Colonic mucosa (tissue), 4 donors: ENCODE data around the gene PCDHA6. TPM values are rescaled to one million over a fixed set of nuclear protein-coding genes. Genes with fewer than 3 reads are reported as not detected.
"Not testable (repeated sequence)": the region's sequence is repeated elsewhere in the genome, so short reads cannot be mapped to it uniquely, and the experiment has no call there.

Experiments
- DNase-seq: peaks from one replicate; pipeline ENCODE4 v3.0.0-alpha.2; 2020
- H3K27ac ChIP-seq: fragments of 200-600 bp; one replicate; pipeline ENCODE4 v1.8.0; 2021
- H3K27me3 ChIP-seq: fragments of 200-600 bp; one replicate; pipeline ENCODE4 v1.8.0; 2021
- H3K36me3 ChIP-seq: fragments of 200-600 bp; one replicate; pipeline ENCODE4 v1.8.0; 2021
- H3K4me1 ChIP-seq: fragments of 200-600 bp; one replicate; pipeline ENCODE4 v1.8.0; 2021; ENCODE audit warnings: mild to moderate bottlenecking
- H3K4me3 ChIP-seq: fragments of 200-600 bp; one replicate; pipeline ENCODE4 v1.8.0; 2021
- H3K9ac ChIP-seq, 2 donors: one replicate each; pipeline ENCODE4 v1.7.0; 2013; ENCODE audit warnings: control low read depth in 2 of 2, low read depth in 2 of 2, low read length in 2 of 2
- H3K9me3 ChIP-seq: fragments of 200-600 bp; one replicate; pipeline ENCODE4 v1.8.0; 2021
- intact Hi-C: fragments of 100-400 bp; cut with DNase I; formaldehyde crosslinking; loops from one replicate; pipeline ENCODE4 v1.14.1; 2022
- total RNA-seq, 2 donors: library from RNA; stranded (reverse); fragmentation: NEBNext Ultra II Directional in 1 of 2; extraction: Animal tissue kit (Norgen Biotek cat#: 25700) in 1 of 2; gene quantifications; one replicate each; pipeline ENCODE4 v1.2.1, GENCODE V29; 2021
- TF ChIP-seq, protein P1 (sequence below): fragments of 200-600 bp; IDR thresholded peaks from one replicate; pipeline ENCODE4 v1.8.0; 2022; ENCODE audit warnings: antibody characterized with exemption, mild to moderate bottlenecking
- donor health status: healthy.
- donor health status: DM: no; HTN: no; CAD: no.
- donor health status: DM: no; HTN: no; CAD: no.

PCDHA6 gene
- total RNA-seq, 2 donors from 2014 or later, result 0.11 to 0.12 TPM

DNA sequence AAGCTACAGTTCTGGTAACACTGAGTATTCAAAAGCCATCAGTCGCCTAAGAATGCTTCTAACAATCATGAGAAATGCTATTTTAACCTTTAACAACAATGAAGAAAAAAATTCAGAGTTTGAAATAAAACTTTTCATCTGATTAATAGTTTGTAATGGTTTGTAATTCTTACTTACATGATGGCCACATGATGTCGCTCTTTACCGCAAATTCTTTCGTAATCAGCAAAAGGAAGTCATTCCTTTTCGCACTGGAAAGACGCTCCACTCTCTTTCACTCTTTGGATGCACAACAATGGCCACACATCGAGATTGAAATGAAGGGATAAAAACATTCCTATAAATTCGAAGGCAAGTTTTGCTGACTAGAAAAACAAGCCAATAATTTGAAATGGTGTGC, 6.2 kb downstream of the PCDHA6 start, which contains the start of gene PCDHA7:
TSS of gene PCDHA7 (plus strand) at position 277 of the 400 bp plus-strand sequence. CDS start at position 392, 115 bp downstream.
- no peak within 1 kb of the TSS for H3K27ac ChIP-seq
- H3K9ac ChIP-seq, result no peak within 1 kb of the TSS
- intact Hi-C loops, result no loop called here
- TF ChIP-seq, protein P1, sequence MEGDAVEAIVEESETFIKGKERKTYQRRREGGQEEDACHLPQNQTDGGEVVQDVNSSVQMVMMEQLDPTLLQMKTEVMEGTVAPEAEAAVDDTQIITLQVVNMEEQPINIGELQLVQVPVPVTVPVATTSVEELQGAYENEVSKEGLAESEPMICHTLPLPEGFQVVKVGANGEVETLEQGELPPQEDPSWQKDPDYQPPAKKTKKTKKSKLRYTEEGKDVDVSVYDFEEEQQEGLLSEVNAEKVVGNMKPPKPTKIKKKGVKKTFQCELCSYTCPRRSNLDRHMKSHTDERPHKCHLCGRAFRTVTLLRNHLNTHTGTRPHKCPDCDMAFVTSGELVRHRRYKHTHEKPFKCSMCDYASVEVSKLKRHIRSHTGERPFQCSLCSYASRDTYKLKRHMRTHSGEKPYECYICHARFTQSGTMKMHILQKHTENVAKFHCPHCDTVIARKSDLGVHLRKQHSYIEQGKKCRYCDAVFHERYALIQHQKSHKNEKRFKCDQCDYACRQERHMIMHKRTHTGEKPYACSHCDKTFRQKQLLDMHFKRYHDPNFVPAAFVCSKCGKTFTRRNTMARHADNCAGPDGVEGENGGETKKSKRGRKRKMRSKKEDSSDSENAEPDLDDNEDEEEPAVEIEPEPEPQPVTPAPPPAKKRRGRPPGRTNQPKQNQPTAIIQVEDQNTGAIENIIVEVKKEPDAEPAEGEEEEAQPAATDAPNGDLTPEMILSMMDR, result no peak
- H3K4me3 ChIP-seq, result no peak within 1 kb of the TSS
- no peaks in the 10 kb centered on the region for H3K4me1 ChIP-seq
- H3K9me3 ChIP-seq, result no peaks in the 10 kb centered on the region
- no peaks in the 10 kb centered on the region for H3K27me3 ChIP-seq
- DNase-seq, result no peak
- no peaks in the 10 kb centered on the region for H3K36me3 ChIP-seq

DNA sequence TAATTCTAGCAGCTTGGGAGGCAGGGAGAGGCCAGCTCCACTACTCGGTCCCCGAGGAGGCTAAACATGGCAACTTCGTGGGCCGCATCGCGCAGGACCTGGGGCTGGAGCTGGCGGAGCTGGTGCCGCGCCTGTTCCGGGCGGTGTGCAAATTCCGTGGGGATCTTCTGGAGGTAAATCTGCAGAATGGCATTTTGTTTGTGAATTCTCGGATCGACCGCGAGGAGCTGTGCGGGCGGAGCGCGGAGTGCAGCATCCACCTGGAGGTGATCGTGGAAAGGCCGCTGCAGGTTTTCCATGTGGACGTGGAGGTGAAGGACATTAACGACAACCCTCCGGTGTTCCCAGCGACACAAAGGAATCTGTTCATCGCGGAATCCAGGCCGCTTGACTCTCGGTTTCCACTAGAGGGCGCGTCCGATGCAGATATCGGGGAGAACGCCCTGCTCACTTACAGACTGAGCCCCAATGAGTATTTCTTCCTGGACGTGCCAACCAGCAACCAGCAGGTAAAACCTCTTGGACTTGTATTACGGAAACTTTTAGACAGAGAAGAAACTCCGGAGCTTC, 6.8 kb downstream of the PCDHA6 start:
- H3K4me3 ChIP-seq, H3K9me3 ChIP-seq: not testable (repeated sequence)

DNA sequence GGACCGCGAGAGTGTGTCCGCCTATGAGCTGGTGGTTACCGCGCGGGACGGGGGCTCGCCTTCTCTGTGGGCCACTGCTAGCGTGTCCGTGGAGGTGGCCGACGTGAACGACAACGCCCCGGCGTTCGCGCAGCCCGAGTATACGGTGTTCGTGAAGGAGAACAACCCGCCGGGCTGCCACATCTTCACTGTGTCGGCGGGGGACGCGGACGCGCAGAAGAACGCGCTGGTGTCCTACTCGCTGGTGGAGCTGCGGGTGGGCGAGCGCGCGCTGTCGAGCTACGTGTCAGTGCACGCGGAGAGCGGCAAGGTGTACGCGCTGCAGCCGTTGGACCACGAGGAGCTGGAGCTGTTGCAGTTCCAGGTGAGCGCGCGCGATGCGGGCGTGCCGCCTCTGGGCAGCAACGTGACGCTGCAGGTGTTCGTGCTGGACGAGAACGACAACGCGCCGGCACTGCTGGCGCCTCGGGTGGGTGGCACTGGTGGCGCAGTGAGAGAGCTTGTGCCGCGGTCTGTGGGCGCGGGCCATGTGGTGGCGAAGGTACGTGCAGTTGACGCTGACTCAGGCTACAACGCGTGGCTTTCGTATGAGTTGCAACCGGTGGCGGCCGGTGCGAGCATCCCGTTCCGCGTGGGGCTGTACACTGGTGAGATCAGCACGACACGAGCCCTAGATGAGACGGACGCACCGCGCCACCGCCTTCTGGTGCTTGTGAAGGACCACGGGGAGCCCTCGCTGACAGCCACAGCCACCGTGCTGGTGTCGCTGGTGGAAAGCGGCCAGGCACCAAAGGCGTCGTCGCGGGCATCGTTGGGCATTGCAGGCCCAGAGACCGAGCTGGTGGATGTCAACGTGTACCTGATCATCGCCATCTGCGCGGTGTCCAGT, 8.1 kb downstream of the PCDHA6 start:
- Histone ChIP-seq H3K27ac (no peak overlapping the region), H3K9ac (no peak overlapping the region), H3K4me3 (no peak overlapping the region), H3K36me3 (no peaks in the 10 kb centered on the region), H3K9me3 (no peaks in the 10 kb centered on the region), H3K4me1 (no peaks in the 10 kb centered on the region), H3K27me3 (no peaks in the 10 kb centered on the region)
- no peak for DNase-seq
- TF ChIP-seq, protein P1, result no peak
- intact Hi-C loops, result no loop called here

More for the DNA sequence above, 6.8 kb downstream of the PCDHA6 start:
- H3K27ac ChIP-seq, H3K9ac ChIP-seq, H3K4me1 ChIP-seq, intact Hi-C loops, H3K27me3 ChIP-seq, DNase-seq, H3K36me3 ChIP-seq: not testable (repeated sequence)

DNA sequence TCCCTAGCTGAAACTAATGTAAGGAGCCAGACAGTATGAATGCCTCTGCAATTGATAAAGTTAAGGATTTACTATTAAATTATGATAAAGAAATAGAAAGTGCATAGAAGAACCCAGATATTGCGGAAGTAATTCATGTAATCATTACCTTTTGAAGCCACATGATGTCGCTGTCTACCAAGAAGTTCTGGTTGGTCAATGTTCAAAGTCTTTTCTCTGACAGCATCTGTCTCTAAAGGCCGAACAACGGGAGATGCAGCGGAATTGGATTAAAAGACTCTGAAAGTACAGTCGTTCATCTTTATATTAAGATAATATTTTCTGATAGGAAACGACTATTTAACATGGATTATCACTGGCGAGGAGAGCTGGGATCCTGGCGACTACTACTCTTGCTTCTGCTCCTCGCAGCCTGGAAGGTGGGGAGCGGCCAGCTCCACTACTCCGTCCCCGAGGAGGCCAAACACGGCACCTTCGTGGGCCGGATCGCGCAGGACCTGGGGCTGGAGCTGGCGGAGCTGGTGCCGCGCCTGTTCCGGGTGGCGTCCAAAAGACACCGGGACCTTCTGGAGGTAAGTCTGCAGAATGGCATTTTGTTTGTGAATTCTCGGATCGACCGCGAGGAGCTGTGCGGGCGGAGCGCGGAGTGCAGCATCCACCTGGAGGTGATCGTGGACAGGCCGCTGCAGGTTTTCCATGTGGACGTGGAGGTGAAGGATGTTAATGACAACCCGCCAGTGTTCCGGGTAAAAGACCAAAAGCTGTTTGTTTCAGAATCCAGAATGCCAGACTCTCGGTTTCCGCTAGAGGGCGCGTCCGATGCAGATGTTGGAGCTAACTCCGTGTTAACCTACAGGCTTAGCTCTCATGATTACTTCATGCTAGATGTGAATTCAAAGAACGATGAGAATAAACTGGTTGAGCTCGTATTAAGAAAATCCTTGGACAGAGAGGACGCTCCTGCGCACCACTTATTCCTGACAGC, 13.5 kb downstream of the PCDHA6 start, which contains the start of gene PCDHA8:
TSS of gene PCDHA8 (plus strand) at position 210 of the 985 bp plus-strand sequence. CDS start at position 345, 135 bp downstream.
- Histone ChIP-seq H3K4me1 (no peaks in the 10 kb centered on the region), H3K36me3 (no peaks in the 10 kb centered on the region), H3K9ac (no peak within 1 kb of the TSS), H3K4me3 (no peak within 1 kb of the TSS), H3K27me3 (no peaks in the 10 kb centered on the region), H3K27ac (no peak within 1 kb of the TSS), H3K9me3 (no peaks in the 10 kb centered on the region)
- intact Hi-C loops, result no loop called here
- no peak for DNase-seq
- TF ChIP-seq, protein P1, result no peak

DNA sequence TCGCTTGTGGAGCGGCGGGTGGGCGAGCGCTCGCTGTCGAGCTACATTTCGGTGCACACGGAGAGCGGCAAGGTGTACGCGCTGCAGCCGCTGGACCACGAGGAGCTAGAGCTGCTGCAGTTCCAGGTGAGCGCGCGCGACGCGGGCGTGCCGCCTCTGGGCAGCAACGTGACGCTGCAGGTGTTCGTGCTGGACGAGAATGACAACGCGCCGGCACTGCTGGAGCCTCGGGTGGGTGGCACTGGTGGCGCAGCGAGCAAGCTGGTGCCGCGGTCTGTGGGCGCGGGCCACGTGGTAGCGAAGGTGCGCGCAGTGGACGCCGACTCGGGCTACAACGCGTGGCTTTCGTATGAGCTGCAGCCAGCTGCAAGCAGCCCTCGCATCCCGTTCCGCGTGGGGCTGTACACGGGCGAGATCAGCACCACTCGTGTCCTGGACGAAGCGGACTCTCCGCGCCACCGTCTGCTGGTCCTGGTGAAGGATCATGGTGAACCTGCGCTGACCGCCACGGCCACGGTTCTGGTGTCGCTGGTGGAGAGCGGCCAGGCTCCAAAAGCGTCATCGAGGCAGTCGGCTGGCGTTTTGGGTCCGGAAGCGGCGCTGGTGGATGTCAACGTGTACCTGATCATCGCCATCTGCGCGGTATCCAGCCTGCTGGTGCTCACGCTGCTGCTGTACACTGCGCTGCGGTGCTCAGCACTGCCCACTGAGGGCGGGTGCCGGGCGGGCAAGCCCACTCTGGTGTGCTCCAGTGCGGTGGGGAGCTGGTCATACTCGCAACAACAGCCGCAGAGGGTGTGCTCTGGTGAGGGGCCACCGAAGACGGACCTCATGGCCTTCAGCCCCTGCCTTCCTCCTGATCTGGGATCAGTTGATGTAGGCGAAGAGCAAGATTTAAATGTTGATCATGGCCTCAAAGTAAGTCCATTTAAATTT, 15.3 kb downstream of the PCDHA6 start:
- H3K9me3 ChIP-seq, result no peaks in the 10 kb centered on the region
- no peaks in the 10 kb centered on the region for H3K4me1 ChIP-seq
- intact Hi-C loops, result no loop called here
- TF ChIP-seq, protein P1, result no peak
- H3K9ac ChIP-seq, result no peak overlapping the region
- no peak for DNase-seq
- no peak overlapping the region for H3K27ac ChIP-seq
- H3K4me3 ChIP-seq, result no peak overlapping the region
- no peaks in the 10 kb centered on the region for H3K36me3 ChIP-seq
- no peaks in the 10 kb centered on the region for H3K27me3 ChIP-seq

DNA sequence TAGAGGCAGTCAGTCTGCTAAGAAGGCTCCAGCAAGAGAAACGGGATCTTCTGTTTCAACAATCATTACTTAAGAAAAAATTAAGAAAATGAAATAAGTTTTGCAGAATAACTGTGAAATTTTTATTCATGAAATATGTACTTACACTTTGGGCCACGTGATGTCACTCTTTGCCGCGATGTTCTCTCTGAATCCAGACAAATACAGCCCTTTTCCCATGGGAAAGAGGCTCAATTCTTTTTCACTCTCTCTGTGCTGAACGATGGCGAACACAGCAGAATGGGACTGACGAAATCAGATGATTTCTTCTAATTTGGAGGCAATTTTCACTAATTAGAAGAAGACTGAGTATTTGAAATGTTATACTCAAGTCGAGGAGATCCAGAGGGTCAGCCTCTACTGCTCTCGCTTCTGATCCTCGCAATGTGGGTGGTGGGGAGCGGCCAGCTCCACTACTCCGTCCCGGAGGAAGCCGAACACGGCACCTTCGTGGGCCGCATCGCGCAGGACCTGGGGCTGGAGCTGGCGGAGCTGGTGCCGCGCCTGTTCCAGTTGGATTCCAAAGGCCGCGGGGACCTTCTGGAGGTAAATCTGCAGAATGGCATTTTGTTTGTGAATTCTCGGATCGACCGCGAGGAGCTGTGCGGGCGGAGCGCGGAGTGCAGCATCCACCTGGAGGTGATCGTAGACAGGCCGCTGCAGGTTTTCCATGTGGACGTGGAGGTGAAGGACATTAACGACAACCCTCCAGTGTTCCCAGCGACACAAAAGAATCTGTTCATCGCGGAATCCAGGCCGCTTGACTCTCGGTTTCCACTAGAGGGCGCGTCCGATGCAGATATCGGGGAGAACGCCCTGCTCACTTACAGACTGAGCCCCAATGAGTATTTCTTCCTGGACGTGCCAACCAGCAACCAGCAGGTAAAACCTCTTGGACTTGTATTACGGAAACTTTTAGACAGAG, 20.7 kb downstream of the PCDHA6 start, which contains the start of gene PCDHA9:
TSS of gene PCDHA9 (plus strand) at position 244 of the 964 bp plus-strand sequence. CDS start at position 358, 114 bp downstream.
- H3K27ac ChIP-seq, H3K36me3 ChIP-seq, intact Hi-C loops, DNase-seq, H3K9me3 ChIP-seq, H3K4me3 ChIP-seq, H3K9ac ChIP-seq, H3K4me1 ChIP-seq, H3K27me3 ChIP-seq: not testable (repeated sequence)
